ENCODE measurements around the gene OPN1LW.
"Not testable (repeated sequence)": the region's sequence is repeated elsewhere in the genome, so short reads cannot be mapped to it uniquely, and the experiment has no call there.

Gene OPN1LW

DNA sequence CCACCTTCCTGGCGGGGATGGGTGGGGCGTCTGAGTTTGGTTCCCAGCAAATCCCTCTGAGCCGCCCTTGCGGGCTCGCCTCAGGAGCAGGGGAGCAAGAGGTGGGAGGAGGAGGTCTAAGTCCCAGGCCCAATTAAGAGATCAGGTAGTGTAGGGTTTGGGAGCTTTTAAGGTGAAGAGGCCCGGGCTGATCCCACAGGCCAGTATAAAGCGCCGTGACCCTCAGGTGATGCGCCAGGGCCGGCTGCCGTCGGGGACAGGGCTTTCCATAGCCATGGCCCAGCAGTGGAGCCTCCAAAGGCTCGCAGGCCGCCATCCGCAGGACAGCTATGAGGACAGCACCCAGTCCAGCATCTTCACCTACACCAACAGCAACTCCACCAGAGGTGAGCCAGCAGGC lies at the start of gene OPN1LW:
OPN1LW (plus strand) TSS at position 234 of the 400 bp plus-strand sequence; CDS start at position 275, 41 bp downstream.
- not testable (repeated sequence) for DNase-seq (ENCODE audit: low spot score)

DNA sequence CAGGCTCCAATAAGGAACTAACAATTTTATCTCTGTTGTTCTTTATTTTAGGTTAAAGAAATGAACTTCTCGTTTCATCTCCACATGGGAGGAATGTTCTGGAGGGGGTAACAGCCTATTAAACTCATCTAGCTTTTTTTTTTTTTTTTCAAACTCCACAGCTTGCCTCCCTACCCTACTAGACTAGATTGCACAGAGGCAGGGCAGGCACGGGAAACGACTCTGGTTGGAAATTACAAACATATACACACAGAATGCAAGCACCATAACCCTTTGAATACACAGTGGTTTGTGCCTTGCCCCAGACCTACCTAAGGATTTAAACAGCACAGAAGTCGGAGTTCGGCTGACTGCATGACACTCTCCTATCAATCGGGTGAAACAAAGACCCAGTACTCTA lies 49.2 kb upstream of the OPN1LW start:
- no peak for DNase-seq (ENCODE audit: low spot score)

DNA sequence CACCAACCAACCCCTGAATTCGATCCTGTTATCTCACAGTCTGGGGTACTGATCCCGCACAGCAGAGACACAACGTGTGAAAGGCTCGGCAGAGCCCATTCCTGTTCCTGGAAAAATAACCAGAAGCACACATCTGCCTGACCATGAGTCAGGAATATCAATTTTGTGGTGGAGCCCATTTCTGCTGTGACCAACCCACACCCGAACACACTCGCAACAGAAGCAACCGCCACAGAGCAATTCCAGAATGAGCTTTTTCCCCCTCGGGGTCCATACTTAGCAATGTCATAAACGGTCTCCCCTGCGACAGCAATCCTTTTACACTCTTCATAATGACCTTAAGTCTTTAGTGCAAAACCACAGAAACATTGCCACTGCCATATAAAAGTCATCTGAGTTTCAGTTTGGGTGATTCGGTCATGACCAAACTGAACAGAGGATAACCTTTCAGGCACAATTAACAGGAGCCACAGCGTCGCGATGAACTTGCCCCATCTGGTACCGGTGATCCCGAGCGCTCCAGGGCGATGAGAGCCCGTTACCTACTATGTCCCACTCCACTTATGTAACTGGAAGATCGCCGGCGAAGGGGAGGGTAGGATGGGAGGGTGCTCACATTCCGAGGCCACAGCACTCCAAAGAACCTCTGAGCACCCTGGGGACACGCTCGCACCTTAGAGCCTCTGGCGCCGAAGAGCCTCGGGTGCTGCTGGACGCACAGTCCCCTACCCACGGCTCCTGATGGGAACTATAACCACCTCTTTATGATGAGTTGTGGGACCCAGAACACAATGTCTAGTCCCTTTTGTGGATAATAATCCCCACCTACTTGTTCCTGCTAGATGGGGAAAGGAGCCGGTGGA lies 47.7 kb upstream of the OPN1LW start:
- DNase-seq (ENCODE audit: low spot score) = no peak

DNA sequence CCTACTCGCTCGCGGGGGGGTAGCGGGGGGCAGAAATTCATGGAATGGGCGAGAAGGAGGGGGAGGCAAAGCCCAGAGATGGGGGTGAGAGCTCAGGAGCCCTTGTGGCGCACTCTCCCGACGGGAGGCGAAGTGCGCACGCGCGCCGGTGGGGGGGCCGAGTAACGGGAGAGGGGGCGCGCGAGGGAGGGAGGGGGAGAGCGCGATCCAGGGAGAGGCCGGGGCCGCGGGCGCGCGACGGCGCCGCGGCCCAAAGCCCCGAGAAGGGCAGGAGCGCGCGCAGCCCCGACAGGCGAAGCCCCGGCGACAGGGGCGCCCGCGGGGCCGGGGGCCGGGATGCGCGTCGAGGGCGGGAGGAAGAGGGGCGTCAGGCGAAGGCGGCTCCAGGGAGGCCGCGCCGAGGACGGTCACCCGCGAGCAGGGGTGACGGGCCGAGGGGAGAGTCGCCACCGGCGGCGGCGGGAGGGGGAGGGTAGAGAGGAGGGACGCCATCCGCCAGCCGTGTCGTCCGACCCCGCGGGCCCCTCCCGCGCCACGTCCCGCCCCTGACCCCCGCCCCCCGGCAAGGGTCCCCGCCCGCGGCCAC lies 46.9 kb upstream of the OPN1LW start:
- peak; percentile 64 for DNase-seq (ENCODE audit: low spot score)

DNA sequence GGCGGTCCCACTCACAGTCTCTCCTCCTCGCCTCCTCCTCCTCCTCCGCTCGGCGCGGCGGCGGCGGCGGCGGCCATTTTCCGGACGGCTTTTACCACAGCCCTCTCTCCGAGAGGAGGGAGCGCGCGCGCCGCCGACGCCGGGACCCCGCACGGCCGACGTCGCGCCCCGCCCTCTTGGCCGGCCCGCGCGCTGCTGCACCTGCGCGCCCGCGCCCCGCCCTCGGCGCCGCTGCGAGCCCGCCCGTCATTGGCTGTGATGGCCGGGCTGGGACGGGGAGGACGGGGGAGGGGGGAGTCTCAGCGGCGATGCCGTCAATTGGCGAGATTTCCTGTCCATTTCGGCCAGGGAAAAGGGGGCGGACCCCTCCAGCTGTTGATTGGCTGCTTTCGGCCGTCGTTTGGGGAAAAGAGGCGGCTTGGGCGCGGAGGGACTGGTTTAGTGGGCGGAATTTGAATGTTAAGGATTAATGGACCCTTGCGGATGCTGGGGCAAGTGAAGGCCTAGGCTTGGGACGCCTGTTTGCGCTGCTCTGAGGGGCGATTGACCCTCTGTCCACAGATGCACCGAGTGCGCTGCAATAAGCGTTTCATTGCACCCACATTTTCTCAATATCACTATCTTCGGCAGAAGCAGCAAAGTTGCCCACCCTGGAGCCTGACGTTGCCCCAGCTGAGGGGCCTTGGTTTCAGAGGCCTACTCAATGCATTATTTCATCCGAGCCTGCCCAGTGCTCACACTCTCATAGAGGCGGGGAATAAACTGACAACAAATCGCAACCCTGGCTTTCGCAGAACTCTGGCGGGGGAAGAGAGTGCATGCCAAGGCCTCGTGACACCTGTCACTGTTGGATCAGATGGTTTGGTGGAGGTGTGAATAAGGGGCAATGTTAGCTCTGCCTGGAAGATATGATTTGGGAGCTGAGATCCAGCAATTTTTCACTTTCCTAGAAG lies 46.2 kb upstream of the OPN1LW start, which contains the start of gene MECP2:
MECP2 (minus strand) TSS at position 129 of the 953 bp plus-strand sequence.
- peak; percentile 85 for DNase-seq (ENCODE audit: low spot score)

DNA sequence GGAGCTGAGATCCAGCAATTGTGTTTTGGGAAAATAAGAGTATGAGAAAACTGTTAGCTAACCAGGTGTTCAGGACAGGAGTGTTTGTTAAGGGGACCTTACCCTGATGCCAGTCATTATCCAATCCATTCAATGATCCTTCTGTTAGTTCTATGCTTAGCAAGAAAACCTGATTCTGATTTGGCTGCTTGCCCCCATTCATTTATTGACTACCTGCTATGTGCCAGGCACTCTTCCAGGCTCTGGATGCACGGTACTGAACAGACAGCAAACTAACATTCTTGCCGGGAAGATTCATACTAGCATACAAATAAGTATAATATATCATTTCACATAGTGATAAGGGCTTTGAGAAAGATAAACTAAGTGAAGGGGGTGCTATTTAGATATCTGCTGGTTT lies 45.5 kb upstream of the OPN1LW start:
- no peak for DNase-seq (ENCODE audit: low spot score)

DNA sequence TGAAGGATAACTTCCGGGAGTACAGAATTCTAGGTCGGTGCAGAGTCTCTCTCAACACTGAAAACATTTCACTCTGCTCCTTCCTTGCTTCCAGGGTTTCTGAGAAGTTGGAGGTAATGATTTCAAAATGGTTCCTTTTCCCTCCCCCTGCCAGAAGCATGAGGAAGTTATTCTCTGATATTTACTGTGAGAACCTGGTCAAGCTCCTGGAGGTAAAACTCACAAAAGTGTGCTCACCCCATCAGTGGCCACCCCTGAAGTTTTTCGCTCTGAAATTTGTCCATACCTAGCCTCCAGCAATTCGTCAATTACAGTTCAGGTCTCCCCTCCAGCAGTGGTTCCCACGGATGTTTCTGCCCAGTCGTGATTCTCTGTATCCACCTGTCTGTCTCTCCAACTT lies 30.3 kb upstream of the OPN1LW start:
- no peak for DNase-seq (ENCODE audit: low spot score)

DNA sequence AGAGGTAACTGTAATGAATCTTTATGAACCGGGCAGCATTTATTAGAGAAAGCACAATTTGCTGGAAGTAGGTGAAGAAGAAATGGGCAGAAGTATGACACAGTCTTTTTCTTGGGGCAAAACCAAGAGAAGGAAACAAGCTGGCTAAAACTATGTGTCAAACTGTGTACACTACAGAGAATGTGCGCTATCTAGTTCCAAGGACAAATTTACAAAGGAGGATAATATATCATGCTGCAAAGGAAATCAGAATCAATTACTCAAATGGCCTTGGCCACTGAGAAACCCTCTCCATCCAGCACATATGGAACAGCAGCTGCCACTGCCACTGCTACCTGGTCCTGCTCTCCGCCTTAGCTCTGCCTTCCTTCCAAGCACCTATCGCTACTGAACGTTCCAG lies 29.4 kb upstream of the OPN1LW start:
- DNase-seq (ENCODE audit: low spot score) = no peak

DNA sequence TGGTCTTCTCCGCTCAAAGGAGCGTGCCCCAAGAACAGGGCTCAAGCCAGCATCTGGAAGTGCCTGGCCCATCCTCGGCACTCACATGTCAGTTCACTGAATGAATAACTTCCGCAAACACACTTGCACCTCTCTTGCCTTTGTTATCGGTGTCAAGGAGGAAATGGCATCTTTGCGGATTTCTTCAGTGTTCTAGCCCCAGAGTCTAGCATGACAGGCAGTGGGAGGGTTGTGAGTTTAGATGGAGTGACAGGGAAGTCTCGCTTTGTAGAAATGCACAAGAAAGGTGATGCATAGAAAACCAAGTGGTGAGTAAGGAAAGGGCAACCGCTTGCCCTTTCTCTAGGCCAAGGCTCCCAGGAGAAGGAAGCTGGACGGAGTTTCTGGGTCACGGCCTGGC lies 29.0 kb upstream of the OPN1LW start:
- no peak for DNase-seq (ENCODE audit: low spot score)

DNA sequence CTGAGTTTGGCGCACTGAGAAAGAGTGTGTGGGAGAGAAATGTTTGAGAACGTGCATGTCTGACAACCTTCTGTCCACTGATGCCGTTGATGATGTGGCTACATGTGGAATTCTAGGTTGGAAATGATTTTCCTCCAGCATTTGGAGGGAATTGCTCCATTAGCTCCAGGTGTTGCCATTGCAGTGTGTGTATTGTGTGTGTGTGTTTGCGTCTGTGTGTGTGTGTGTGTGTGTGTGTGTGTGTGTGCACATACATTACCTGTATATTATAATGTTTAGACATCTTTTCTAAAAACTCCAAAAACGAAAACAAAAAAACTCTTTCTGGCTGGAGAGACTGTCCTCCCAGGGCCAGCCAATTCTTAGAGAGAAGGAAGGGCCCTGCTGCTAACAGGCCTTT lies 28.3 kb upstream of the OPN1LW start:
- no peak for DNase-seq (ENCODE audit: low spot score)

DNA sequence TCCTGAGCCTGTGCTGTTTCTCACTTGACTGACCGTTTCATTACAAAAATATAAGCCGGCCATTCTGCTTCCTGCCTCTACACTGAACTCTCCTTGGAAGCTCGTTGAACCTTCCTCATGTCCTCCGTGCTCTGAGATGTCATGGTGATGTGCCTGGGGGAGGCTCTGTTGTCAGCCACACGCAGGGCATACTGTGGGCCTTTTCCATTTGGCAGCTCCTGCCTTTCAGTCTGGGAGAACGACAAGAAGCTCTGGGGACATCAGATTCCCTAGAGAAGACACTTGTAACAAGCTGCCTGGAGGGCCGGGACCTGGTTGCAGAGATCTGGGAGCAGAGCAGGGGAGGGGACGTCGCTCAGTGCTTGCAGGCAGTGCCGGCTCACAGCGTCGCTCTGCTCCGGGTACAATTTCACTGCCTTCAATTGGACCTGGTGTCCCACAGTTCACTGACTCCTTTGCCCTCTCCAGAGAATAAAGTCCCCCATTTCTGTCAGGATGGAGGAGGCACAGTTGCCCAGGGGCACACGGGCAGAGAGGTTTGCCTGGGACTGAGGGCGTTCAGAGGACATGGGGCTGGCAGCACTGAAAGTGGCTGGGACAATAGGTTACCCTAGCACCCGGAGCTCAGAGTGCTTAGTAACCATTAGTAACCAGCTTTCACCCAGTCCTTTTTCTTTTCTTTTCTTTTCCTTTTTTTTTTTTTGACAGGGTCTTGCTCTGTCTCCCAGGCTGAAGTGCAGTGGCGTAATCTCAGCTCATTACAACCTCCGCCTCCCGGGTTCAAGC lies 27.4 kb upstream of the OPN1LW start:
- no peak for DNase-seq (ENCODE audit: low spot score)

DNA sequence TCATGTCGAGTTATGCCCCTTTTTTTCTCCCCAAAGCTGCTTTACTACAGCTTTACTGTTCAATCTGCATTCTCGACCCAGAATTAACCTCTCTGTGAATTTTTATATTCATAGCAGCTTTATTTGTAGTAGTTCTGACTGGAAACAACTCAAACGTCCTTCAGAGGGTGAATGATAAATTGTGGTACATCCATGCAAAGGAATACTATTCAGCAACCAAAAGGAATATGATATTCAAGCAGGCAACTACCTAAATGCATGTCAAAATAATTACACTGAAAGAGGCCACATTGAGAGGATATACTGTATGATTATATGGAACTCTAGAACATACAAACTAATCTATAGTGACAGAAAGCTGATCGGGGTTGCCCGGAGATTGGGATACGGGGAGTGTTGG lies 26.5 kb upstream of the OPN1LW start:
- no peak for DNase-seq (ENCODE audit: low spot score)

DNA sequence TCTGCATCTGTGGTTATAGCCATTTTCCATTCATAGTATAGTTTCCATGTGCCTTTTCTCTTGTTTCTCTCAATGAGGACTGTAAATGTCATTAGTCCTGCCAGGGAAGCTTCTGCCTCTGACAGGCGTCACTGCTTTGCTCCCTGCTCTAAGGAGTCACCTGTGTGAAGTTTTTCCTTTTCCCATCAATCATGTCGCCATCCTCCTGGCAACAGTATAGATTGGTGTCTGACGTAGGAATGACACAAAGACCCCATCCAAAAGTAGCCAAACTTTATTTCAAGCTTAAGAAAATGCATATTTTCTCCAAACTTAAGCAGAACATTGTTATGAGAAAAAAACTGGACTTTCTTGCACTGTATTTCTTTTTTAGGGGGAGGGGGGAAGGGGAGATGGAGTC lies 23.5 kb upstream of the OPN1LW start:
- no peak for DNase-seq (ENCODE audit: low spot score)

DNA sequence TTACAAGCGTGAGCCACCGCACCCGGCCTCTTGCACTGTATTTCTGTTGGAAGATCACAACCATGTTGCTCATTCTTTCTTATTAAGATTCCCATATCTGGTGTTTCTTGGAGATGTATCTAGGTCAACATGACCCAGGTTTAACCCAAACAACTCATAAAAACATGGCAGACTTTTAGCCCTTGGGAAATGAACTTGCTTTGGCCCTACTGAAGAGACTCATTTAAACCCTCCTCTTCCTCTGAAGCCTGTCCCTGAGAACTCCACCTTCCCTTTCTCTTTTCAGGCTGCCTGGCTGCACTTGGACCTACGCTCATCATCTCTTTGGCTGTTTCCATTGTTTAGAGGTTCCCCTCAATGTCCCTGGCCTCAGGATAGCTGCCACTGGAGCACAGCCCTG lies 22.8 kb upstream of the OPN1LW start:
- no peak for DNase-seq (ENCODE audit: low spot score)

DNA sequence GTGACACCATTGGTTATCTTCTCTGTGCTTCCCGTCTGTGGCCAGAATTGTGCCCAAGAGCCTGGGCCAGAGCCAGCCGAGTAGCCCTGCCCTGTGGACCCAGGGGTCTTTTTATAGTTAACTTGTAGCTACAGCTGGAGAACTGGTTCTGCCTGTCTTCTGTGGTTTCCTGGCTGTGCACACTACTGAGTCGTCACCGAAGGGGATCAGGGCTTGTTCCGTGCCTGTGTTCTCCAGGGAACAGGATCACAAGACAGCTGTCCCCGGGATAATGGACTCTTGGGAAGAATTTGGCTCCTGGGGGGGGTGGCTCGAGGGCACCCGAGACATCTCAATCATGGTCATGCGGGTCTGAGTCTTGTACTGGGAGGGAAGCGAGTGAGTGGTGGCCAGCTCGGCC lies 22.1 kb upstream of the OPN1LW start:
- DNase-seq (ENCODE audit: low spot score) = no peak

DNA sequence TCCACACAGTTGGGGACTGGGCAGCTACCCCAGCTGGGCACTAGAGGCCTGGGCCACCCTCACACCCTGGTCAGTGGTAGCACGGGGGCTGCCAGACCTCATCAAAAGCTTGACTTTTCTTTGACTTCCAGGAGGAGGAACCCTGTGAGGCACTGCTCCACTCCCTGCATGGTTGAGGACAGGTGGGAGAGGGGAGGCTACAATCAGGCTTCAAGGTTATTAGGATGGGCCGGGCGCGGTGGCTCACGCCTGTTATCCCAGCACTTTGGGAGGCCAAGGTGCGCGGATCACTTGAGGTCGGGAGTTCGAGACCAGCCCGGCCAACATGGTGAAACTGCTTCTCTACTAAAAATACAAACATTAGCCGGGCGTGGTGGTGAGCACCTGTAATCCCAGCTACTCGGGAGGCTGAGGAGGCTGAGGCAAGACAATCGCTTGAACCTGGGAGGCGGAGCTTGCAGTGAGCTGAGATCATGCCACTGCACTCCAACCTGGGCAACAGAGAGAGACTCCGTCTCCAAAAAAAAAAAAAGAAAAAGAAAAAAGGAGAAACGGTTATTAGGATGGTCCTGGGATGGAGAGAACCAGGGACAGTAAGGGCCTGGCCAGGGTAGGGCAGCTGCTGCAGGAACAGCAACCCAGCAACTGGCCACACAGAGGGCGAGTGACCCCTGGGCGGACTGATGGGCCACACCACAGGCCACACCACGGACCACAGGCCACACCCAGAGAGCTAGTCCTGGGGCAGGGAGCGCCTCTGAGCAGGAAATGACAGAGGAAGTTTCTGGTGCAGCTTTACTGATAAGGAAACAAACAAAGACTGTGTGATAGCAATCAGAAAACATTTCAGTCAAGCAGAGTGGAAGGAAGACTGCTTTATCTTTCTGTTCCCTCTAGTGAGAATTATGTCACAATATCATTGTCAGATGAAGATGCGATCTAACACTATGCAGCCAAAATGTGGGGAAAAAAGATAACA lies 20.5 kb upstream of the OPN1LW start:
- DNase-seq (ENCODE audit: low spot score) = peak; percentile 48

DNA sequence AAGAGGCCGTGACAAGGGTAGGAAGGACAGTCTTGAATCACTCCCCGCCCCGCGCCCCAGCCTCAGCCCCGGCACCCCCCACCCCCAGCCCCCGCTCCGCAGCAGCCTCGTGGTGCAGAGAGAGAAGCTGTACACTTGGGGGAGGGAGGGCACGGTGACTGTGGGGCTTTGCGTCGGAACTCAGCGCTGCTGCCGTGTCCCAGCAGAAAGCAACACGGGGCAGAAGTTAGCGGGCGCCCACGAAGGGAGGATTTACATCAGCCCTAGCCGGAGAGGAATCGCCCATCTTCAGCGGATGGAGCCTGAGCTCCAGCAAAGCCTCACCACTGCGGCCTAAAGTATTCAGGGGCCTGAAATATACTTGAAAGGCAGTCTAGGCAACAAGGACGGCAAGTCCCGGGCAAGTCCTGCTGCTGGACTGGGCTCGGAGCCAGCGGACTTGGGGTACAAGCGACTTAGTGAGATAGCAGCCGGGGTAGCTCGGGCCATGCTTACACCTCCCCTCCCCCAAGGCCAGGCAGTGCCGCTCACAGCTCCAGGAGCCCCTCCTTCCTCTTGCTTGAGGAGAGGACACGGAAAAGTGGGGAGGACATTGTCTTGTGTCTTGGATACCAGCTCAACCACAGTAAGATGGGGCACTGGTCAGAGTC lies 18.5 kb upstream of the OPN1LW start:
- DNase-seq (ENCODE audit: low spot score) = no peak

DNA sequence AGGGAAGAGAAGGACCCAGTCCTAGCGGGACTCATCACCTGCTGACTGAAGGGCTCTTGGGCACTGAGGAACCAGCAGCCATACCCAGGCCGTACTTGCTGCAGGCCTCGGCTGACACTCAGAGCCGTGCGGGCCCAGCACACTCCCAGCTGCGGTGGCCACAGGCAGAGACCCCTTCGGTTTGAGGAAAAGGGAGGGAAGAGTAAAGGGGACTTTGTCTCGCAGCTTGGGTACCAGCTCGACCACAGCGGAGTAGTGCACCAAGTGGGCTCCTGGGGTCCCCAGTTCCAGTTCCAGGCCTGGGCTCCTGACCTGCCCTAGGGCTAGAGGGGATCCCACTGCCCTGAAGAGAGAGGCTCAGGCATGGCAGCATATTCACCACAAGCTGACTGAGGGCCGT lies 17.9 kb upstream of the OPN1LW start:
- no peak for DNase-seq (ENCODE audit: low spot score)

DNA sequence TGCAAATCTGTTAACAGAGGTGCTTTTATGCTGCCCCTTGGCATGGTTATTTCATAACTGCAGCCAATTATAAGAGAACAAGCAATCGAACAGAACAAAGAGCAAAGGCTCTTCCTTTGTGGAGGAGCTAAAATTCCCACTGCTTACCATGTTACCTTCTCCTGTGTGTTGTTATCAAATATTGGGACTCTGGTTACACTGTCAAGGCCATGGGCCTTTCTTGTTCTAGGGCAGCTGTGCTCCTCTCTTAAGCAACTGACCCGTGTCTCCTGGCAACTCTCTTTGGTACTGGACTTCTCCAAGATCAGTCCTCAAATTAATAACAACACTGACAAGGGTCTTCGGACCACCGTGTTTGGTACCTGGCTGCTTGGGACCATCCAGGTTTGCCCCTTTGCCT lies 12.1 kb upstream of the OPN1LW start:
- no peak for DNase-seq (ENCODE audit: low spot score)

DNA sequence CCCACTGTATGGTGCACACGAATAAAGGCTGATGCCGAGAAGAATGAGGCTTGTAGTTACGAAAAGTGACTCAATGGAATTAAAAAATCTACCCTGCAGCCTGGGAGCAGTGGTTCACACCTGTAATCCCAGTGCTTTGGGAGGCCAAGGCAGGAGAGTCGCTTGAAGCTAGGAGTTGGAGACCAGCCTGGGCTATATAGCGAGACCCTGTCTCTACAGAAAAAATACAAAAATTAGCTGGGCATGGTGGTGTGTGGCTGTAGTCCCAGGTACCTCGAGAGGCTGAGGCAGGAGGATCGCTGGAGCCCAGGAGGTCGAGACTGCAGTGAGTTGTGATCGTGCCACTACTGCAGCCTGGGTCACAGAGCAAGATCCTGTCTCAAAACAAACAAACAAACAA lies 11.7 kb upstream of the OPN1LW start:
- DNase-seq (ENCODE audit: low spot score) = no peak
